BE2C (cell line): Measurements from ENCODE around the gene DTX3.
"Not testable (repeated sequence)": the region's sequence is repeated elsewhere in the genome, so short reads cannot be mapped to it uniquely, and the experiment has no call there.

Source experiments
- DNase-seq: peaks from one replicate; pipeline ENCODE4 v3.0.0-alpha.2; 2020
- H3K27me3 ChIP-seq: fragments of 250-450 bp; sonication (Bioruptor Pico); 2 replicates; pipeline ENCODE4 v1.5.1; 2020; ENCODE audit warnings: mild to moderate bottlenecking
- H3K36me3 ChIP-seq: fragments of 250-450 bp; sonication (Bioruptor Pico); 2 replicates; pipeline ENCODE4 v1.5.1; 2020; ENCODE audit warnings: mild to moderate bottlenecking
- H3K4me1 ChIP-seq: fragments of 250-450 bp; sonication (Bioruptor Pico); 2 replicates; pipeline ENCODE4 v1.5.1; 2020
- H3K4me3 ChIP-seq: 2 replicates; pipeline ENCODE4 v1.5.1; 2011; ENCODE audit warnings: low read depth, low read length
- H3K9me3 ChIP-seq: fragments of 250-450 bp; sonication (Bioruptor Pico); 2 replicates; pipeline ENCODE4 v1.5.1; 2020
- TF ChIP-seq, protein P1 (sequence below): IDR thresholded peaks from 2 replicates; pipeline ENCODE4 v1.5.1; 2012; ENCODE audit warnings: mild to moderate bottlenecking, low read depth, low read length

Gene DTX3

GRCh38 chr12:57615637-57616036 is 11.0 kb downstream of the DTX3 start:
- peaks cover 7% of the 10 kb centered on the region for H3K36me3 ChIP-seq
- H3K4me3 ChIP-seq: no peak overlapping the region
- H3K27me3 ChIP-seq: no peaks in the 10 kb centered on the region
- TF ChIP-seq, protein P1, sequence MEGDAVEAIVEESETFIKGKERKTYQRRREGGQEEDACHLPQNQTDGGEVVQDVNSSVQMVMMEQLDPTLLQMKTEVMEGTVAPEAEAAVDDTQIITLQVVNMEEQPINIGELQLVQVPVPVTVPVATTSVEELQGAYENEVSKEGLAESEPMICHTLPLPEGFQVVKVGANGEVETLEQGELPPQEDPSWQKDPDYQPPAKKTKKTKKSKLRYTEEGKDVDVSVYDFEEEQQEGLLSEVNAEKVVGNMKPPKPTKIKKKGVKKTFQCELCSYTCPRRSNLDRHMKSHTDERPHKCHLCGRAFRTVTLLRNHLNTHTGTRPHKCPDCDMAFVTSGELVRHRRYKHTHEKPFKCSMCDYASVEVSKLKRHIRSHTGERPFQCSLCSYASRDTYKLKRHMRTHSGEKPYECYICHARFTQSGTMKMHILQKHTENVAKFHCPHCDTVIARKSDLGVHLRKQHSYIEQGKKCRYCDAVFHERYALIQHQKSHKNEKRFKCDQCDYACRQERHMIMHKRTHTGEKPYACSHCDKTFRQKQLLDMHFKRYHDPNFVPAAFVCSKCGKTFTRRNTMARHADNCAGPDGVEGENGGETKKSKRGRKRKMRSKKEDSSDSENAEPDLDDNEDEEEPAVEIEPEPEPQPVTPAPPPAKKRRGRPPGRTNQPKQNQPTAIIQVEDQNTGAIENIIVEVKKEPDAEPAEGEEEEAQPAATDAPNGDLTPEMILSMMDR: no peak
- no peak for DNase-seq
- H3K9me3 ChIP-seq: no peaks in the 10 kb centered on the region
- peaks cover 9% of the 10 kb centered on the region for H3K4me1 ChIP-seq

DNA sequence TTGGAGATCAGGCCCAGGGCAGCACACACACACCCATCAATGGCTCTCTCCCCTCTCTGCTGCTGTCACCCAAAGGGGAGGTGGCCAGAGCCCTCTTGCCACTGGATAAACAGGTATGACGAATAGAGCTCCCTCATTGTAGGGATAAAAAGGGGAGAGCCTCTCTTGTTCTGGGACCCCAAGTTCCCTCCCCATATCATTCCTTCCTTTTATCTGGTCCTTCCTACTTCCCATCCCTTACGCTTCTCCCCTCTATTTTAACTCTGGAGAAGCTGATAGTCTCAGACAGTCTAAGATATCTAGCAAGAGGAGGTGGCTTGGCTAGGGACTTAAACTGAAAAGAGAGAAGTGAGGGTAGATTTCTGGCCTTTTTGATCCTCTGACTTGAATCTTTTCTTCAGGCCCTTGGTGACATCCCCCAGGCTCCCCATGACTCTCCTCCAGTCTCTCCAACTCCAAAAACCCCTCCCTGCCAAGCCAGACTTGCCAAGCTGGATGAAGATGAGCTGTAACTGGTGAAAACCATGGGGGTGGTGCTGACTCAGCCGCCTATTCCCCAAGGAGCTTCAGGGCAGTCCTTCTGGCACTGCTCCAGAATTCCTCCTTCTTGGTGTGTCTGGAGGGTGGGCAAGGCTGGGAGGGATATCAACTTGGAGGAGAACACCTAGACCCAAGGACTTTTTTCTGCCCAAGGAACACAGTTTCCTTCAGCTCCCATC is 11.9 kb downstream of the DTX3 start:
- H3K9me3 ChIP-seq: no peaks in the 10 kb centered on the region
- peaks cover 7% of the 10 kb centered on the region for H3K36me3 ChIP-seq
- H3K4me3 ChIP-seq: no peak overlapping the region
- TF ChIP-seq, protein P1: no peak
- no peak for DNase-seq
- H3K4me1 ChIP-seq: peaks cover 9% of the 10 kb centered on the region
- peaks cover 6% of the 10 kb centered on the region; the same call in 1 of the 2 replicates for H3K27me3 ChIP-seq

GRCh38 chr12:57617942-57618341 is 13.3 kb downstream of the DTX3 start:
- Histone ChIP-seq H3K27me3 (peaks cover 6% of the 10 kb centered on the region; the same call in 1 of the 2 replicates), H3K4me3 (no peak overlapping the region), H3K36me3 (peaks cover 7% of the 10 kb centered on the region), H3K9me3 (no peaks in the 10 kb centered on the region), H3K4me1 (peaks cover 7% of the 10 kb centered on the region)
- DNase-seq: no peak
- TF ChIP-seq, protein P1: no peak

DNA sequence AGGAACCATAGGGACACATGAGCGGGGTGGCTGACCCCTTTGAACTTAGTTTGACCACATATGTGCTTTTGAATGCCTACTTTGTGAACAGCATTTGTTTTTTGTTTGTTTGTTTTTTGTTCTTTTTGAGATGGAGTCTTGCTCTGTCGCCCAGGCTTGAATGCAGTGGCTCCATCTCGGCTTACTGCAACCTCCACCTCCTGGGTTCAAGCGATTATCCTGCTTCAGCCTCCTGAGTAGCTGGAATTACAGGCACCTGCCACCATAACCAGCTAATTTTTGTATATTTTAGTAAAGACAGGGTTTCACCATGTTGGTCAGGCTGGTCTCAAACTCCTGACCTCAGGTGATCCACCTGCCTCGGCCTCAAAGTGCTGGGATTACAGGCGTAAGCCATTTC is 13.8 kb downstream of the DTX3 start:
- H3K4me1 ChIP-seq, H3K27me3 ChIP-seq, DNase-seq, H3K9me3 ChIP-seq, H3K36me3 ChIP-seq, H3K4me3 ChIP-seq: not testable (repeated sequence)

DNA sequence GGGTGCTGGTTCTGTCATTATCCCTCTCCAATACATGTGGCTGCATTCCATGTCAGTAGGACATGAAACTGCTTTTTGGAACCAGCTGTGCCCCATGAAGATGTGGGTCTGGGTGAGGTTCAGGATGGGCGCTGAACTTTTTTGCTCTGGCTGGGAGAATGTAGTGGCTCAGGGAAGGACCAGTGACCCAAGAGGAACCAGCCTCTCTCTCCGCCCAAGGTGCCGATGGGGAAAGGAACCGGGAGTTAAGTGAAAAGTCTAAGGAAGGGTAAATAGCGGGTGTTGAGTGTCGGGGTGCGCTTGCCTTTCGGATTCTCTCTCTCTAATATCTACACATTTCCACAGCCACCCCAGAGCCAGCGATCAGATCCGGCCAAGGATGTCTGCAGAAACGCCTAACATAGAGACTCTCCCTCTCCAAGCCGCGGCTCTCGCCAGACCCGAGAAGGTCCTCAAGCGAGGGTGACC is 14.4 kb downstream of the DTX3 start:
- Histone ChIP-seq H3K27me3 (peaks cover 6% of the 10 kb centered on the region; the same call in 1 of the 2 replicates), H3K9me3 (no peaks in the 10 kb centered on the region), H3K4me1 (peaks cover 4% of the 10 kb centered on the region), H3K36me3 (peaks cover 7% of the 10 kb centered on the region), H3K4me3 (no peak overlapping the region)
- TF ChIP-seq, protein P1: no peak
- no peak for DNase-seq

- Histone ChIP-seq H3K9me3 (no peaks in the 10 kb centered on the region), H3K4me1 (no peaks in the 10 kb centered on the region), H3K27me3 (peaks cover 6% of the 10 kb centered on the region; the same call in 1 of the 2 replicates), H3K36me3 (peaks cover 7% of the 10 kb centered on the region; the same call in 1 of the 2 replicates), H3K4me3 (no peak overlapping the region)
- no peak for DNase-seq
- TF ChIP-seq, protein P1: no peak
Observed at GRCh38 chr12:57619434-57620244, 15.0 kb downstream of the DTX3 start.
